Pons (tissue), 1 donor: ENCODE results near the gene CHST12.
A peak's percentile ranks its signal among the peaks of the same experiment; 100 is the strongest.
"Not testable (repeated sequence)": the region's sequence is repeated elsewhere in the genome, so short reads cannot be mapped to it uniquely, and the experiment has no call there.

Experiments used
- DNase-seq: peaks from one replicate; pipeline ENCODE4 v3.0.0-alpha.2; 2016; ENCODE audit warnings: low spot score

CHST12 gene

GRCh38 chr7:2460641-2461040, 57.2 kb downstream of the CHST12 start:
- DNase-seq: peak; percentile 51

- no peak for DNase-seq
Measured at GRCh38 chr7:2461268-2462026, 58.0 kb downstream of the CHST12 start.

GRCh38 chr7:2462731-2463130, 59.3 kb downstream of the CHST12 start:
- no peak for DNase-seq

- peak; percentile 81 for DNase-seq
Measured at GRCh38 chr7:2465928-2466327, 62.5 kb downstream of the CHST12 start.

GRCh38 chr7:2466675-2467074, 63.3 kb downstream of the CHST12 start:
- no peak for DNase-seq

GRCh38 chr7:2468227-2468626, 64.8 kb downstream of the CHST12 start:
- no peak for DNase-seq

- not testable (repeated sequence) for DNase-seq
Measured at GRCh38 chr7:2469460-2470203, 66.2 kb downstream of the CHST12 start.

GRCh38 chr7:2470204-2471021, 67.0 kb downstream of the CHST12 start:
- DNase-seq: no peak

- DNase-seq: no peak
Measured at GRCh38 chr7:2471022-2471329, 67.6 kb downstream of the CHST12 start.

GRCh38 chr7:2471396-2471795, 68.0 kb downstream of the CHST12 start:
- DNase-seq: no peak

- DNase-seq: no peak
Measured at GRCh38 chr7:2472739-2473138, 69.3 kb downstream of the CHST12 start.

GRCh38 chr7:2473496-2474180, 70.2 kb downstream of the CHST12 start:
- DNase-seq: no peak

- no peak for DNase-seq
Measured at GRCh38 chr7:2474224-2474623, 70.8 kb downstream of the CHST12 start.

GRCh38 chr7:2474813-2475677, 71.6 kb downstream of the CHST12 start:
- no peak for DNase-seq

- no peak for DNase-seq
Measured at GRCh38 chr7:2475678-2476015, 72.2 kb downstream of the CHST12 start.

- DNase-seq: no peak
Measured at GRCh38 chr7:2476298-2476697, 72.9 kb downstream of the CHST12 start, which contains the start of gene GRIFIN. TSS of gene GRIFIN (minus strand) at chr7:2476398. CDS start at chr7:2476383, 15 bp downstream.

GRCh38 chr7:2476776-2477446, 73.5 kb downstream of the CHST12 start:
- DNase-seq: no peak

GRCh38 chr7:2477447-2478398, 74.3 kb downstream of the CHST12 start:
- peak; percentile 48 for DNase-seq

- DNase-seq: peak; percentile 28
Measured at GRCh38 chr7:2478399-2478785, 75.0 kb downstream of the CHST12 start.
